ENCODE measurements around the gene TIMM22.
"Not testable (repeated sequence)": the region's sequence is repeated elsewhere in the genome, so short reads cannot be mapped to it uniquely, and the experiment has no call there.

The TIMM22 gene

GRCh38 chr17:974778-975177 is 22.2 kb upstream of the TIMM22 start:
- not testable (repeated sequence) for DNase-seq

GRCh38 chr17:975371-975915 is 21.5 kb upstream of the TIMM22 start:
- no peak for DNase-seq

DNA sequence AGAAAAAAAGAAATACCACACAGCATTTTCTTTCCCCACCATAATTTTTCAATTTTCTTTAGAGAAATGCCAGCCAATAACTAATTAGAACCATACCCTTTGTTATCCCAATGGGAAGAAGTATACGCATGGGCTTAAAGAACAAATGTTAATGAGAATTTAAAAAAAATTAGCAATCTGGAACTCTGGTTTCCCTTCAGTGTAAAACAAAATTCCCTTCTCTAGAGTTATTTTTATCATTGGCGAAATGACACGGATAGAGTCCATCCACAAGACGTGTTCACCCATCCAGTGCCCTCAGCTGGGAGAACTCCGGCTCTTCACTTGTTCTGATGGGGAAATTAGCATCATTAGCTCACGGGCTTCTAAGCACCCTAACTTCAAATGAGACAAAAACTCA is 20.6 kb upstream of the TIMM22 start:
- no peak for DNase-seq

GRCh38 chr17:977166-977565 is 19.8 kb upstream of the TIMM22 start:
- DNase-seq, result no peak

DNA sequence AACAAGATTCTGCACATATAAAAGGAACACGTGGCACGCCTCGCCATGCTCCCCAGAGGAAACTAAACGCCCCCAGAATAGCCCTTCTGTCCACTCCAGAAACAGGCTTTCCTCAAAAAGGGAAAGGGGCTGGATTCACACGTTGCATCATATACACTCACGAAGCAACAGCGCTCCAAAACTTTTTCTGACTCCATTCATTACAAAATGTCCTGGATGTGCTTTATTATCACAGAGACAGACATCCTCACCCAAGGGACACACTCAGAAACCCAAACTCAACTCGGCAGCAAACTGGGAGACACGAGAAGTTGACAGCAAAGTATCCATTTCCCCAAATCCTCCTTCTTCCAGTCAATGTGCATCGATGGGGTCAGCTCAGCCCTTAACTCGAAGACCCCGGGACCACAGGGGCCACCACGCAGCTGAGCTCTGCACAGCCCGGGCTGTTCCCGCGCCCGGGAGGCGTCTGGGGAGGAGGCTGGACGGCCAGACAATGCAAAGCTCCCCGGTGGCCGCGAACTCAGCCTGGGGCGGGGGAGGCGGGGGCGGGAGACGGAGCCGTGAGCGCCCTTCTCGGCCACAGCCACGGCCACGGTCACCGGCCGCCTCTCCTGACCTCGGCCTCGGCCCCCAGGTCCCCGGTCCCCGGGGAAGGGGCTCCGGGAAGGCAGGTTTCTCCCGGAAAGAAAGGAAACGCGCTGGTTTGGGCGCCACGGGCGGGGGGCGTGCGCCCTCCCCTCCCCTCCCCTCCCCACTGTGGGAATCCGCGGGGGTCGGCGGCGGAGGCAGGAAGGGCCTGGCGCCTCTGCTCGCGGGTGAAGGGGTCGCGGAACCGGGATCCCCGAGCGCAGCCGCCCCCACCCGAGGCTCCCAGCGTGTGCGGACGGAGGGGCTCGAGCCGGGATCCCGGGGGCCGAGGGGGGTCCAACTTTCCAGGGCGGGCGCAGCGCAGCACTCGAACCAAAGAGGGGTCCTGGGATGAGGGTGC is 18.5 kb upstream of the TIMM22 start:
- DNase-seq, result no peak

GRCh38 chr17:979212-979538 is 17.8 kb upstream of the TIMM22 start:
- no peak for DNase-seq

- no peak for DNase-seq
Measured at GRCh38 chr17:979539-980405, 17.2 kb upstream of the TIMM22 start, which contains the start of gene NXN. TSS of gene NXN (minus strand) at chr17:979776.

DNA sequence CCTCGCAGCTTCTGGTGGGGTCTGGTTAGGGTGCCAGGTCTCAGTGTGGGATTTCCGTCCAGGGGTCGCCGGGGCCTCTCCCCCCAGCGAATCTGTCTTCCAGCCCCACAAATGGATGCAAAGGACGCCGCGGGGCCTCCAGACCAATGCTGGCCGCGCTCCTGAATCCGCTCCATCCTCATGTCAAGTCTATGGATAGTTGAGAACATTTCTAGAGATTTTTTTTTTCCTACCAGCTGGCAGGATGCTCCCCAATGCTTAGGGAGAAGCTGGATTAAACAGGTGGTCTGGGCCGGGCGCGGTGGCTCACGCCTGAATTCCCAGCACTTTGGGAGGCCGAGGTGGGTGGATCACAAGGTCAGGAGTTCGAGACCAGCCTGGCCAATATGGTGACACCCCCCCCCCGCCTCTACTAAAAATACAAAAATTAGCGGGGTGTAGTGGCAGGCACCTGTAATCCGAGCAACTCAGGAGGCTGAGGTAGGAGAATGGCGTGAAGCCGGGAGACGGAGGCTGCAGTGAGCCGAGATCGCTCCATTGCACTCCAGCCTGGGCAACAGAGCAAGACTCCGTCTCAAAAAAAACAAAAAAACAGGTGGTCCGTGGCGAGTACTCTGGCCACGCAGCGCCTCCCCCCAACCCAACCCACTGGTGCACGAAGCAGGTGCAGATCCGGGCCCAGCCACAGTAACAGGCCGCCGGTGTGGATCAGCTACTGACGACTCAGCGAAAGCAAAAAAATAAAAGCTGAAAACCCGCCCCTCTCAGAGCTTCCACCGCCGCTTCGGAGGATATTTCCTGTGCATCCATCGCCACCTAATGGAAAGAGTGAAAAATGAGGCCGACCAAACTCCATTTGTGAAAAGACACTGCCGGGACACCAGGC is 16.3 kb upstream of the TIMM22 start:
- peak; percentile 42 for DNase-seq

- DNase-seq, result no peak
Measured at GRCh38 chr17:981292-981658, 15.7 kb upstream of the TIMM22 start.

DNA sequence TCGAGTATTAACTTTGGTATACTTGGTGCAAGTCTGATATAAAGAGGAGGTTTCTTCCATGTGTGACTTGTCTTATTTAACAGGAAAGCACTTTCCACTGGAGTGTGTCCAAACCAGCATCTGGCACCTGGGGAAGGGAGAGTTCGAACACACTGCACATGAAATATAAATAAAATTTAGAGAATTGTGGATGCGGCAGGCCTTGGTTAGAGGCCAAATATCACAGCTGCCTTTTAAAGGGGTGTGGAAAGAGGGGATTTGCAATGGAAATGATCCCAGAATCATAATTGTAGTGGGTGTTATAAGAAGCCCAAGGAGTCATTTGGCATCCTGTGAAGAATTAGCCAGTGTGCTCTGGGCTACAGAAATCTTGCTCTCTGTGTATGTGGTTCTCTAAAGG is 13.0 kb upstream of the TIMM22 start:
- DNase-seq, result no peak

- no peak for DNase-seq
Measured at GRCh38 chr17:986322-986929, 10.5 kb upstream of the TIMM22 start.

DNA sequence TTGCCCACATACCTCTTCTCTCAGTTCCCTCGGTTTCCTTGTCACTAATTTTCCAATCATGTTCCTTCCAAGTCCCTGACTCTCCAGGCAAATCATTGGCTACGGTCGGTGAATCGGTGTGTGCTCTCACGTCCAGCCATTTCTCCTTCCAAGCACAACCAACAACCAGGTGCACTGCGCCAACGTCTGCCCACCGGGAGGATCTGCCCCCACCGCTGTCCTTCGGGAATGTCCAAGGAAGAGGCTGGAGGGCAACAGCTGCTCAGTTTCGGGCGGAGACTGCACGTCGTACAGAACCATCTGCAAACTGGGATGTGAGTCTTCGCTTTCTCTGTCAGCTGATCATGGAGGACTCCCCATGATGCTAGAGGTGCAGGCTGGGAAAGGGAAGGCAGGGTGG is 9.0 kb upstream of the TIMM22 start:
- no peak for DNase-seq

DNA sequence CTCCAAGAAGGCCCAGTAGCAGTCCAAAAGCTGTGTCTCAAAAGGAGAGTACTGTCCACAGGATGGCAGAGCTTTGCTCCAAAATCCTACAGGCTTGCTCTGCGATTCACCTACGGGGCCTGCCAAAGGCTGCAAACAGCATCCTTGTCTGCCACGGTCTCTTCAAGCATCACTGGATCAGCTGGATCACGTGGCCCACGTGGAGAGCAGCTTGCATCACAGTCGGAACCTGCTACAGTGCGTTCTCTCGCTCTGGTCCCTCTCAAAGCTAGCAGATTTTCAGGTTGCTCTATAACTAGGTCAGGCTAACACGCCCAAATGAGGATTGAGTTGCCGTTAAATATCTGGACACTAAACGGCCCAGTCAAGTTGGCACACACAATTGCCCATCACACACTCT is 8.4 kb upstream of the TIMM22 start:
- no peak for DNase-seq

- DNase-seq, result no peak
Measured at GRCh38 chr17:992933-993332, 4.0 kb upstream of the TIMM22 start.

DNA sequence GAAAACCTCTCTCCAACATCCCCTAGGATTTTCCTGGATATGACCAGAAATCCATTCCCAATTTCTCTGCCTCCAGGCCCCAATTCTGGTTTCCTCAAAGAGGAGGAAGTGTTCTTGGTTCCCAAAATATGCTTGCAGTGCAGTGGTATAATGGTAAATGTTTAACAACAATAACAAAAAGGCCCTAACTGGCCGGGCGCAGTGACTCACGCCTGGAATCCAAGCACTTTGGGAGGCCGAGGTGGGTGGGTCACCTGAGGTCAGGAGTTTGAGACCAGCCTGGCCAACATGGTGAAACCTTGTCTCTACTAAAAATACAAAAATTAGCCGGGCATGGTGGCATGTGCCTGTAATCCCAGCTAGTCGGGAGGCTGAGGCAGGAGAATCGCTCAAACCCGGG is 1.6 kb upstream of the TIMM22 start:
- not testable (repeated sequence) for DNase-seq

DNA sequence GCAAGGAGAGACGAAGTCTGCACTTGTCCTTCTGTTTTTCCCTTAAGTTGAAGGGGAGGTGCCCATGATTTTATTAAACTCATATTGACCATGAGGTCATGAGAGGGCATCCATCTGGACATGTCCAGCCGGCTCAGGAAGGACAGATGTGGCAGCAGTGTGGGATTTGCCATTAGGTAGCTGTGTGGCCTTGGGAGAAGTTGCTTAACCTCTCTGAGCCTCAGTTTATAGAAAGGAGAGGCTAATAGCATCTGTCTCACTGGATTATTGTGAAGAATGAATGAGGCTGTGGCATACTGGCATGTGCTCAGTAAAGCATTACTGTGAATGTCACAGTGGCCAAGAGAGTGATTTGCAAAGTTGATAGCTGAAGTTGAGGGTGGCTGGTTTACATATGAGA is 1.2 kb downstream of the TIMM22 start:
- no peak for DNase-seq

DNA sequence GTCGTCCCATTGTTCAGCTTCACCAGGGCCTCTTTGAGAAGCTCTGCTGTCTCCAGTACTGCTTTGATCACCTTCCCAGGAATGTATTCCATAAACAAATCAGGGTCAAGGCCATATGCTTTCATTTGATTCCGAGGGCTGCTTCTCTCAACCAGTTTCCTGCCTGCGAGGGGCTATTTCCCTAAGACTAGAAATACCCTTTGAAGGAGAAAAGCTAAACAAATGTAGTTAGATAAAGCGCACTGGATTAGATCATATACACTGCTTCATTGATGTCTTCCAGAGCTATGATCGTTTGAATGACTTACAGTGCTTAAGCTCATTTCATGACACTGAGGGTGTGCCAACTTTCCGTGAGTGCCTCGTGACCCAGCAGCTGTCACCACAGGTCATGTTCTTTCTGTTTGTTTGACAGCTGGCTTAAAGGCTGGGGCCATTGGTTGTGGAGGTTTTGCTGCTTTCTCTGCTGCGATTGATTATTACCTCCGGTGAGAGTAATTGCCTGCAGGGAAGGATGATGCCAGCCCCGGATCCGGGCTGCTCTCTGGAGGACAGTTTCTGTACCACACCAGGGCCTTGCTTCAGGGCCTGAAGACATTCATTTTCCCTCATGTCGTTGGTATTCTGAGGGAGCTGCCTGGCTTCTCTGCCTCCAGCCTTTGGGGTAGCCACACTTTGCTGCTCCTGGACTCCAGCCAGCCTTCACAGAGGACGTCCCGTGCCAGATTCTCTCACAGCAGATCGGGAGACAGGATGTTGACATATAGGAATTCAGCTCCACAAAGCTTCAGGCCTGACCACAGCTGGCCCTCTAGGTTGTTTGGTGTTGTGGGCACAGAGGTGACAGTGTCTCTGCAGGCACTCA is 3.9 kb downstream of the TIMM22 start:
- DNase-seq, result no peak

DNA sequence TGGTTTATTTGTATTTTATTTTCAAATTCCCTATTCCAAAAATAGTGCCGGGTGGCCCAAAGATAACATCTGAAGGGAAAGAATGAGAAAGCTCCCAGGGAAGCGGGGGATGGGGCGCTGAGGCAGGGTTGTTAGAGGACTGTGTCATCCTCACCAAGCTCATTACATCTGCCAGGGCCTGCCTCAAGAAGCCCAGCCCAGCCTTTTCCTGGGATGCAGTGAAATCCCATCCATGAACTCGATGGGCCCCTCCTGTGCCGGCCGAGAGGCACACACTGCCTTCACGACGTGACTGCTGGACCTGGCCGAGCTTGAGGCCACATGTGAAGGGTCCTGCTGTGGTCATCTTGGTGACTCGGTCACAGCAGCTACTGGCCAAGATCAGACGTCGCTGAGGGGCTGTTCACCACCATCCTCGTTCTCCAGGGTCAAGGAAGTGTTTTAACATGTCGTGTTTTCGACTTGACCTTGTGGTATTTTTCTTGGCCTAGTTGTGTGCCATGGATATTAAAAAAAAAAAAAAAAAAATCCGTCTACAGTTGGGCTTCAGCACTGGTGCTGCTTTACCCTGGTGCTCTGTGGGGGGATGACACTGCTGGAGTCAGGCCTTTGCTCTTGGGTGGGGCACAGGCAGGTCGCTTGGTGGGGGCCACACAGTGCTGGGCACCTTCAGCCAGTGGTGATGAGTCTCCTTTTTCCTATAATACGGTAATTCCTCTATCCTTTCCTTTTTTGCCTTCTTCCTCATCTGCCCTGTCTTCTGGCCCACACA is 4.9 kb downstream of the TIMM22 start:
- no peak for DNase-seq

- DNase-seq, result no peak
Measured at GRCh38 chr17:1002412-1002753, 5.5 kb downstream of the TIMM22 start.

- DNase-seq, result no peak
Measured at GRCh38 chr17:1002771-1003555, 6.0 kb downstream of the TIMM22 start.

Measured in KG1 (cell line).